K562 (cell line): Measurements from ENCODE around the gene LOC101059915.

Experiments
- DNMT1 ChIP-seq: fragments of 450-650 bp; IDR thresholded peaks from 2 replicates; pipeline ENCODE4 v1.6.1; 2016; ENCODE audit warnings: antibody characterized with exemption, mild to moderate bottlenecking
- NFYB ChIP-seq: IDR thresholded peaks from 2 replicates; pipeline ENCODE4 v1.6.1; 2011; ENCODE audit warnings: mild to moderate bottlenecking, moderate library complexity; ENCODE audit not compliant: insufficient read length; ENCODE audit errors: extremely low read depth
- SIX5 ChIP-seq, 2 experiments: IDR thresholded peaks; 2 replicates each; pipeline ENCODE4 v1.6.1; 2011; ENCODE audit warnings: low read length in 2 of 2, borderline replicate concordance in 1 of 2, low read depth in 1 of 2, mild to moderate bottlenecking in 1 of 2, moderate library complexity in 1 of 2; ENCODE audit not compliant: insufficient read depth in 1 of 2
- ZNF407 ChIP-seq: fragments of 450-650 bp; IDR thresholded peaks from 2 replicates; pipeline ENCODE4 v1.6.1; 2016; ENCODE audit warnings: low read depth

LOC101059915 gene

GRCh38 chrX:71667328-71668247 lies at the start of gene LOC101059915 (continued):
- TF ChIP-seq SIX5 (IDR thresholded peaks at IDR 0.05; ENCODE audit: borderline replicate concordance in 1 of 2, insufficient read depth in 1 of 2, low read depth in 1 of 2, low read length in 2 of 2) (no peak), DNMT1 (no peak), ZNF407 (no peak), NFYB (peak; percentile 21)
